Nephron (organoid): ENCODE results near the gene SMG6.

Experiments
- H3K27ac Mint-ChIP-seq, 3 experiments: 2 replicates each; pipeline ENCODE4 v1.8.0; 2020; ENCODE audit warnings: mixed read lengths in 3 of 3, mild to moderate bottlenecking in 2 of 3, moderate library complexity in 1 of 3
- H3K27me3 Mint-ChIP-seq: 2 replicates; pipeline ENCODE4 v1.8.0; 2021; ENCODE audit warnings: low read depth, mild to moderate bottlenecking, moderate library complexity, mixed read lengths
- H3K36me3 Mint-ChIP-seq: 2 replicates; pipeline ENCODE4 v1.8.0; 2020; ENCODE audit warnings: low read depth, mixed read lengths
- H3K4me1 Mint-ChIP-seq: 2 replicates; pipeline ENCODE4 v1.8.0; 2020; ENCODE audit warnings: mixed read lengths
- H3K4me3 Mint-ChIP-seq, 3 experiments: 2 replicates each; pipeline ENCODE4 v1.8.0; 2020; ENCODE audit warnings: mild to moderate bottlenecking in 3 of 3, mixed read lengths in 3 of 3, moderate library complexity in 2 of 3
- H3K9me3 Mint-ChIP-seq: 2 replicates; pipeline ENCODE4 v1.8.0; 2020; ENCODE audit warnings: mixed read lengths
- CTCF ChIP-seq, 3 experiments: fragments of 200-600 bp; sonication (generic); IDR thresholded peaks; one replicate each; pipeline ENCODE4 v1.5.0; 2021; ENCODE audit warnings: antibody characterized with exemption in 3 of 3; ENCODE audit not compliant: unreplicated experiment in 3 of 3

SMG6 gene

GRCh38 chr17:2094891-2095535 is 208.6 kb downstream of the SMG6 start:
- TF ChIP-seq CTCF (IDR thresholded peaks at IDR 0.05; ENCODE audit: unreplicated experiment in 3 of 3) = peak; percentile 32 to 51 (median 42)
- peaks cover 47% of the 10 kb centered on the region for H3K4me1 Mint-ChIP-seq
- H3K9me3 Mint-ChIP-seq = no peaks in the 10 kb centered on the region
- no peak overlapping the region for H3K4me3 Mint-ChIP-seq
- H3K27ac Mint-ChIP-seq = peak overlapping the region; percentile 82 to 96 (median 91)
- peaks cover 13% of the 10 kb centered on the region for H3K36me3 Mint-ChIP-seq
- no peaks in the 10 kb centered on the region for H3K27me3 Mint-ChIP-seq

- Mint-ChIP-seq H3K27me3 (no peaks in the 10 kb centered on the region), H3K4me1 (peaks cover 62% of the 10 kb centered on the region), H3K9me3 (no peaks in the 10 kb centered on the region), H3K4me3 (no peak overlapping the region), H3K36me3 (peaks cover 12% of the 10 kb centered on the region), H3K27ac (peak overlapping the region; percentile 57 to 96 (median 80))
- no peak for TF ChIP-seq CTCF (IDR thresholded peaks at IDR 0.05; ENCODE audit: unreplicated experiment in 3 of 3)
Measured at GRCh38 chr17:2093349-2093748, 210.2 kb downstream of the SMG6 start.

GRCh38 chr17:2092253-2092652 is 211.3 kb downstream of the SMG6 start:
- Mint-ChIP-seq H3K27me3 (no peaks in the 10 kb centered on the region), H3K4me1 (peaks cover 66% of the 10 kb centered on the region), H3K4me3 (no peak overlapping the region), H3K27ac (peak overlapping the region; percentile 97 to 99 (median 98)), H3K36me3 (peaks cover 10% of the 10 kb centered on the region), H3K9me3 (no peaks in the 10 kb centered on the region)
- no peak for TF ChIP-seq CTCF (IDR thresholded peaks at IDR 0.05; ENCODE audit: unreplicated experiment in 3 of 3)

GRCh38 chr17:2090804-2091534 is 212.6 kb downstream of the SMG6 start:
- Mint-ChIP-seq H3K27me3 (no peaks in the 10 kb centered on the region), H3K36me3 (peaks cover 10% of the 10 kb centered on the region), H3K4me1 (peaks cover 73% of the 10 kb centered on the region), H3K27ac (peak overlapping the region; percentile 97 to 99 (median 98)), H3K9me3 (no peaks in the 10 kb centered on the region), H3K4me3 (peak overlapping the region; percentile 11 to 41 (median 40))
- peak; percentile 28 to 39 (median 35) for TF ChIP-seq CTCF (IDR thresholded peaks at IDR 0.05; ENCODE audit: unreplicated experiment in 3 of 3)

- peak overlapping the region; percentile 97 to 99 (median 98) for H3K27ac Mint-ChIP-seq
- H3K9me3 Mint-ChIP-seq = no peaks in the 10 kb centered on the region
- no peak for TF ChIP-seq CTCF (IDR thresholded peaks at IDR 0.05; ENCODE audit: unreplicated experiment in 3 of 3)
- H3K4me3 Mint-ChIP-seq = peak overlapping the region in 2 of 3 experiments; percentile 39 to 46
- peaks cover 73% of the 10 kb centered on the region for H3K4me1 Mint-ChIP-seq
- peaks cover 10% of the 10 kb centered on the region for H3K36me3 Mint-ChIP-seq
- H3K27me3 Mint-ChIP-seq = no peaks in the 10 kb centered on the region
Measured at GRCh38 chr17:2090210-2090641, 213.4 kb downstream of the SMG6 start.
